GM18517 (cell line): Measurements from ENCODE around the gene ISL1.

ENCODE experiments used
- ATAC-seq: cut with Tn5 transposase; IDR thresholded peaks from one replicate; pipeline ENCODE4 v1.9.1; 2021; ENCODE audit warnings: mild to moderate bottlenecking, moderate library complexity; ENCODE audit not compliant: unreplicated experiment

ISL1 gene

GRCh38 chr5:51383131-51384121 is at the start of gene ISL1:
Gene ISL1 (plus strand): TSS chr5:51383448. CDS start chr5:51383672, 224 bp downstream.
- no peak for ATAC-seq

DNA sequence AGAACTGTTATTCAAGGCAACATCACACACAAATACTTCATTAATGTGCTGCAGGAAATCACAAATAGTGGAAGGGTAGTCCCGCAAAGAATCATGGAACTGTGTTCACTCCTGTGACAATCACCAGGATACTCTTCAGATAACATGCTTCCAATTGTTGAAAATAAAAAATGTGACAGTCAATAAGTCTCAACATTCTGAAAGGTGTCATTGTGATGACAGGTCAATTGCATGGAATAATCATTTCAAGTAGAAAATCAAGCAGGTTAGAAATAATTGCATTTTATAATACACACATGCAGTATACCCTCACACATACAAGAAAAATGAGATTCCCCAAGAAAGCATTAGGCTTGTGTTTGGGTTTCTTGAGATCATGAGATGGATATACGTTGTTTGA is 46.4 kb upstream of the ISL1 start:
- ATAC-seq = no peak

GRCh38 chr5:51345106-51345505 is 38.1 kb upstream of the ISL1 start:
- no peak for ATAC-seq

DNA sequence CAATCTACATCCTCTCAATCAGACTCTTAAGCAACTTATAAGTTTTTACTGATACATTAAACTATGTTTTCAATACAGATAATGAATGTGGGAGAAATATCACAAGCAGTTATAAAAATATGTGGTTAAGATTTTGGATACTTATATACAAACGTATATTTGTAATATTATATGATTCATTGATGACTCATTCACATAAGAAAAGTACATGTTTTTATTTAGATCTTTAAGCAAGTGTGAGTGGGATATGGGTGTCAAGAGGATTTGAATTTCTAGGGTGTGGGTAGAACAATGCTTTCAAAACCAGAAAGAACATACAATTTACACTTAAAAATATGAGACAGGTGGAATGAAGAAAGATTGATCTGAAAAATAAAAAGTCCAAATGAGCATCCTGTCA is 36.1 kb upstream of the ISL1 start:
- ATAC-seq = no peak

GRCh38 chr5:51347704-51348103 is 35.5 kb upstream of the ISL1 start:
- no peak for ATAC-seq

DNA sequence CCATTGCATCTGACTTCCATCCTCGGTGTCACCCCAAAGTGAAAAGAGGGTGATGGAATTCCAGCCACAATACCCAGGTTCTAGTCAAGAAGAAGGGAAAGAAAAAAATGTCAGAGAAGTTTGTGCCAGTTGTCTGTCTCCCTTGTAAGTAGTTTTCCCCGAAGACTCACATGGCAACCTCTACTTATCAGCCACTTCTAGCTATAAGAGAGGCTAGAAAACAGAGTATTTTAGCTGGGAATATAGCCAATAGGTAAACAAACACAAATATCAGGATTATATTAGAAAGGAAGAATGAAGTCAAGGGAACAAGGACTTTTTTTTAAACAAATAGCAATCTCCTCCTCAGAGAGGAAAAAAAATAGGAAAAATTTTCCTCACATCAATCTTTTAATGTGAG is 12.2 kb upstream of the ISL1 start:
- no peak for ATAC-seq

- no peak for ATAC-seq
Measured at GRCh38 chr5:51373880-51374523, 9.2 kb upstream of the ISL1 start.

DNA sequence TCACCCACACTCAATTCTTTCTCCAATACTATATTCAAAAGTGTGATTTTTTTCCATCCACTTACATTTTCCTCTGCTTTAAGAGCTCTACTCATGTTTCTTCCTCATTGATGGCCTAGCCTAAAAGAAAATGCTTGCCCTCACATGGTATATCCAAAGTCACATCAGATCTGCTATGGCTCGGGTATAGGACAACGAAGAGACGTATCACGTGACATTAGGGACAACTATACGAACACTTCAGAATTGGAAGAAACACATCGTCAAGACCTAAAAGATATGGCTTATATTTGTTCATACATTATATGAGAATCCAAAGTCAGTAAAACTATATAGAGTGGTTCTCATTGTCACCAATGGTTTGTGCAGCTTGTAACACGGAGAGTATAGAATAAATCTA is 8.2 kb upstream of the ISL1 start:
- no peak for ATAC-seq

DNA sequence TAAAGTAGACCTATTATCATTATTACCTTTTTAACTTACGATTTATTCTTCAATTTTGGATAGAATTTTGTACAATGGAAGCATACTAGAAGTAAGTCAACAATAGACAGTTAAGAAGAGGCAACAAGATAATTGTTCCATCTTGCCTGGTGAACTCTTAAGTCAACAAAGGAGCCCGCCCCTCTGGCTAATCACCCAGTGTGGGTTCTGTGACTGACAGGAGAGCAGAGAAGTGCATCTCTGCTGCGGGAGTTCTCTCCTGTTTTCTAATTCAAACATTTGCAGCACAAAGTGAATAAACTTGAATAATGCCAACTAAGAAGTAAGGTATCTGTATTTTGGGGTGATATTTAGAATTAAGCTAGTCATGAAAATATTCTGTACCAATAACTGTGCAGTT is 6.7 kb upstream of the ISL1 start:
- ATAC-seq = no peak

DNA sequence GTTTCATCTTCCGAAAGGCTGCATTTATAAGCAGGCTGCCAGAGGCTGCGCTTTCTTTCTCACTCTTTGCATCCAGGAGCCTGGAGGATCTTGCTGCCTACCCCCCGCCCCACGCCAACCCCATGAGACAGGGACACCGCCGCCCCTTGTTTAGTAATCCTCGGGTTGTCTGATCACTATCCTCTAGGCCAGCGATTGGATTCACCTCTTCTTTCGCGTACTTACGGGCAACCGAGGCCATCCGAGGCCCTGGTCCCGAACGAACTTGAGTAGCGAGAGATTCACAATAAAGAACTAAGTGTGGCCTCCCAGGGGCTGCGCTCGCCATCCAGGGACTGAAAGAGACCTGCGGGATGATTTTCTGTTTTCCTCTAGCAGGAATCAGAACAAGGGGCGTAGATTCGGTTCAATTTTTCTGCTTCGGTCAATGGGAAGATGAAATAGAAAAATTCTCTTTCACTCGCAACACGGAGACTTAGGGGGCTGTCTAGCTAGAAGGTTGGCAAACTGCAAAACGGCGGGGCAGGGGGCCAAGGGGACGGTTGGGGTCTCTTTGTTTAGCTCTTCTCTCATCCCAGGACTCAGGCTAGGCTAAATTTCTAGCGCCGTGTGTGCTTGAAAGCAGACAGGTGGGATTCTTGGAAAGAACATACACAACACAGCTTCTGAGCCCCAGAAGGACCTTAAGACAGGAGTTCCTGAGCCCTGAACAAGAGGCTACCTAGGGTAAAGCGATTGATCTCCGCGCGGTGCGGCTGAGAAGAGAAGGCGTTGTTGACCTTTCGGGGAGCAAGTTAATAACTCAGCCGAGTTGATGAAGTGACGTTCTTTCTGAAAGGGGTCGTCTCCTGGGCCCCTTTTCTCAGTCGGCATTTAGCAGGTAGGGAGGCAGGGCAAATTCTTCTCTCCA is 5.8 kb upstream of the ISL1 start:
- no peak for ATAC-seq

DNA sequence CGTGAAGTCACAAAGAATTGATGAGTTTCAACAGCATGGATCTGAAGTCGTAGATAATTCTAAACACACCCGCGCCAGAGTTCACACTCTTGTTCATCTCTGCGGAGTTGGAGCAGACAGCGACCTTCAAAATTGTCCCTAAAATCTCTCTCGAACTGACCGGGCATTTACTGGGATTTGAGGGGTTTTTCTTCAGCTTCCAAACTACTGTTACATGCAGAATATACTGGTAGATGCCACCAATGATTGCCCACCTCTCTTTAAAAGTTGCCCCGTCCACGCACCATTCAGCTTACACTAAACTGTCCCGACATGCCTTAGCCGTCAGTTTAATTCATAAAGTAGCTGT is 5.2 kb upstream of the ISL1 start:
- no peak for ATAC-seq

GRCh38 chr5:51378448-51379330 is 4.6 kb upstream of the ISL1 start:
- no peak for ATAC-seq

GRCh38 chr5:51379331-51379700 is 3.9 kb upstream of the ISL1 start:
- ATAC-seq = no peak

DNA sequence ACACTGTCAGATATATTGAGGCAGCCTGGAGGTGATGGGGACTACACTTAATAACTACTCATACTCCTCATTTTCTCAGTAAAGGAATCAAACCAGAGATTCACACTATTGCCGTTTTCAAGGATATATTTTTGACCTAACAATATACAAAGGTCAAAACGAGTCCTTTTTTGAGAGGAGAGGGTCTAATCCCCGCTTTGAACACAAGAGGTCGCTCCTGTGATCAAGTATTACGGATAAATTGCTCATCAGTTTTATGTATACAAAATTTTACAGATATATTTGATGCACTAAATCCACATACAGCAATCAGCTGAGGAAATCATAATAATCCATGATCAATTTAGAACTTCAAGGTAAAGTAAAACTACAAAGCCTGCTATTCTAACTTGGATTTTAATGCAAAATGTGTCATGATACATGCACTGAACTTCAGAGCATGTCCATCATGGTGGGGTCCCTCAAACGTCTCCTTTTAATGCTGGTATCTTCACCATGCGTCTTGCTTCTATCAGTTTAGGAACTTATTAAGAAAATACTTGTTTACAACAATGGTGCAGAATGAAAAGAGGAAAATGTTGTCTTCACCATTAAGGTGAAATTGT is 2.5 kb upstream of the ISL1 start:
- no peak for ATAC-seq

GRCh38 chr5:51381761-51382474 is 1.3 kb upstream of the ISL1 start:
- no peak for ATAC-seq

- no peak for ATAC-seq
Measured at GRCh38 chr5:51382521-51383130, 622 bp upstream of the ISL1 start.

GRCh38 chr5:51384281-51384840 is 1.1 kb downstream of the ISL1 start:
- ATAC-seq = no peak

GRCh38 chr5:51385216-51385615 is 2.0 kb downstream of the ISL1 start:
- ATAC-seq = no peak
